Measurements from ENCODE around the gene CALM3. TPM values are rescaled to one million over a fixed set of nuclear protein-coding genes. Genes with fewer than 3 reads are reported as not detected.

The CALM3 gene
- total RNA-seq, 1 experiment from 2014 or later, result 103 TPM

DNA sequence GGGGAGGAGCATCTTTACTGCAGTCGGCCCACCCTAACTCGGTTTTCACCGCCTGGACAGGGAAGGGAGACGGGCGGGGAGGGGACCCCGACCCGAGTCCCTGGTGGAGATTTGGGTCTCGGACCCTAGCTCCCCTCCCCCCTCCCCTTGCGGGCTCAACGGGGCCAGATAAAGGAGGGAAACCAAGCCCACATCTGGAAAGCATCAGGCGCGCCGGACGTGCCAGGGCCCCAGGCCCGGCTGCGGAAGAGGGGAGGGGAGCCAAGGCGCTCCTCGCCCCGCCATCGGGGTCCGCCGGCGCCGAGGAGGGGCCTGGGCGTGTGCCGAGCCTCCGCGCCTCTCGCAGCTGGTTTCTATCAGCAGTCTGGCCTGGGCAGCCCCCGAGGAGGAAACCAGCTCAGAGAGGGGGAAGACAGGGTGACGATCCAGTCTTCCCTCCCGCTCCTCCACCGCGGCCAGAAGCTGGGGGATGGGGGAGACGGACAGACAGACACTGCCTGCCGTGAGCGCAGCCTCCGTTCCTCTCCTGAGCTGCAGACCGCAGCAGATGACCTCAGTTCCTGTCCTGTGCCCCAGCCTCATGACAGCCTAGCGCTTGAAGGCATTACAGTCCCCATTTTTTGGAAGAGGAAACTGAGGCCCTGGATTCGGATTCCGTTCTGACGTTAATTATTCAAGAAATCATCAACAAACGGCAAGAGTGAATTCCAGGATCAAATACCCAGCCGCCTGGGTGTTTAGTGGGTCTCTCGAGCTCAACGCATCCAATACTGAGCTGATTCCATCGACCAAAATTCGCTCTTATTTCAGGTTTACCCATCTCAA is 38.4 kb downstream of the CALM3 start:
- H3K9me3 ChIP-seq (ENCODE audit: low read length), result no peaks in the 10 kb centered on the region
- H3K9ac ChIP-seq (ENCODE audit: low read length), result no peak overlapping the region
- H3K79me2 ChIP-seq (ENCODE audit: low read length), result no peaks in the 10 kb centered on the region
- H3K36me3 ChIP-seq (ENCODE audit: insufficient read depth, low read length), result no peaks in the 10 kb centered on the region
- H3K9me2 ChIP-seq (replicated peaks; ENCODE audit: insufficient read depth, low read length), result no peaks in the 10 kb centered on the region
- peaks cover 34% of the 10 kb centered on the region for H3K4me1 ChIP-seq (ENCODE audit: low read length)
- peak overlapping the region; percentile 30; the same call in 1 of the 2 replicates for H3K4me3 ChIP-seq (ENCODE audit: low read length)
- H3K4me2 ChIP-seq (ENCODE audit: low read depth, low read length, poor library complexity, severe bottlenecking), result peak overlapping the region; percentile 53
- no peak for DNase-seq
- no peak overlapping the region for H2AFZ ChIP-seq (ENCODE audit: low read length)
- no peak overlapping the region for H3K27ac ChIP-seq (ENCODE audit: low read length)
- 0 out of 2 replicates have a peak, but pooled peaks cover 5% of the 10 kb centered on the region for H4K20me1 ChIP-seq (ENCODE audit: insufficient read depth, low read depth, low read length)
- 0 out of 2 replicates have a peak, but pooled peaks cover 3% of the 10 kb centered on the region for H3K27me3 ChIP-seq (ENCODE audit: low read length)

DNA sequence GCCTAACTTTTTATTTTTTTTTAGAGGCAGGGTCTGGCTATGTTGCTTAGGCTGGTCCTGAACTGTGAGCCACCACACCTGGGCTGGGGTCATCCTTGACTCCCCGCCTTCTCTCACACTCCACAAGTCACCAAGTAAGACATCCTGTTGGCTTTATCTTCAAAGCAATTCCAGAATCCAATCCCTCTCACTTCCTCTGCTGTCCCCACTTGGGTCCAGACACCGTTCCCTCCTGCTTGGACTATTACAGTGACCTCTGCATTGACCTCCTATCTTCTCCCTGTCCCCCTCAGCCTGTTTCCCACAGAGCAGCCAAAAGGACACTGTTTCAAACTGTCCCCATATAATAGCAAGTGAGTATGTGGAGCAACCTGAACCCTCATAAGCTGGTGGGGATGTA is 39.5 kb downstream of the CALM3 start:
- Histone ChIP-seq H2AFZ (ENCODE audit: low read length) (no peak overlapping the region), H3K4me2 (ENCODE audit: low read depth, low read length, poor library complexity, severe bottlenecking) (no peak overlapping the region), H3K4me1 (ENCODE audit: low read length) (peaks cover 27% of the 10 kb centered on the region), H3K27ac (ENCODE audit: low read length) (no peak overlapping the region), H3K9me2 (replicated peaks; ENCODE audit: insufficient read depth, low read length) (no peaks in the 10 kb centered on the region), H3K79me2 (ENCODE audit: low read length) (no peaks in the 10 kb centered on the region), H3K27me3 (ENCODE audit: low read length) (0 out of 2 replicates have a peak, but pooled peaks cover 3% of the 10 kb centered on the region), H3K9me3 (ENCODE audit: low read length) (no peaks in the 10 kb centered on the region), H4K20me1 (ENCODE audit: insufficient read depth, low read depth, low read length) (0 out of 2 replicates have a peak, but pooled peaks cover 5% of the 10 kb centered on the region), H3K36me3 (ENCODE audit: insufficient read depth, low read length) (no peaks in the 10 kb centered on the region), H3K9ac (ENCODE audit: low read length) (no peak overlapping the region), H3K4me3 (ENCODE audit: low read length) (no peak overlapping the region)
- no peak for DNase-seq

DNA sequence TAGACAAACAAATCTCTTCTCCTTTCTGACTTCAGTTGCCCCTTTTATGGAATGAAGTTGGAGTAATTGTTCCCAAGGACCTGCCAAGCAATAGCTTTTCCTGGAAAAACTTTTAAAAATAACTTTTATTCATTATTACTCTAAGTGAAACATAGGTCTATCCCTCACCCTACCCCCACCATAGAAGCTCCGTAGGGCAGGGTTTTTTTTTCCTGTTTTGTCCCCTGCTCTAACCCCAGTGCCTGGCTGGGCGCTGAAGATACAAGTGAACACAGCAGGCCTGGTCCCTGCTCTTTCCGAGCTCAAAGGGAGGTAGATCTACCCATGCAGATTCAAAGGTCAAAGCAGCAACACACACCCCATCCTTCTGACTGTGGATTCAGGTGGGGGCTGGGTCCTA is 43.6 kb downstream of the CALM3 start:
- Histone ChIP-seq H3K27me3 (ENCODE audit: low read length) (no peaks in the 10 kb centered on the region), H3K36me3 (ENCODE audit: insufficient read depth, low read length) (no peaks in the 10 kb centered on the region), H3K27ac (ENCODE audit: low read length) (no peak overlapping the region), H2AFZ (ENCODE audit: low read length) (no peak overlapping the region), H3K4me1 (ENCODE audit: low read length) (no peaks in the 10 kb centered on the region), H3K79me2 (ENCODE audit: low read length) (no peaks in the 10 kb centered on the region), H4K20me1 (ENCODE audit: insufficient read depth, low read depth, low read length) (0 out of 2 replicates have a peak, but pooled peaks cover under 1% of the 10 kb centered on the region), H3K9me2 (replicated peaks; ENCODE audit: insufficient read depth, low read length) (no peaks in the 10 kb centered on the region), H3K9ac (ENCODE audit: low read length) (no peak overlapping the region), H3K9me3 (ENCODE audit: low read length) (no peaks in the 10 kb centered on the region), H3K4me2 (ENCODE audit: low read depth, low read length, poor library complexity, severe bottlenecking) (no peak overlapping the region), H3K4me3 (ENCODE audit: low read length) (no peak overlapping the region)
- no peak for DNase-seq

DNA sequence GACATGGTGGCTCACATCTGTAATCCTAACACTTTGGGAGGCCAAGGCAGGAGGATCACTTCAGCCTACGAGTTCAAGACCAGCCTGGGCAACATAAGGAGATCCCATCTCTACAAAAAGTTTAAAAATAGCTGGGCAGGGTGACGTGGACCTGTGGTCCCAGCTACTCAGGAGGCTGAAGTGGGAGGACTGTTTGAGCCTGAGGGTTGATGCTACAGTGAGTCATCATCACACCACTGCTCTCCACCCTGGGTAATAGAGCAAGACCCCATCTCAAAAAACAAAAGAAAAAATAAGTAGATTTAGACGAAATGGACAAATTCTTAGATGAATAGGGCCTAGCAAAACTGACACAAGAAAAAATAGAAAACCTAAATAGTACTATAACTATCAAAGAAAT is 45.3 kb downstream of the CALM3 start:
- H3K9me2 ChIP-seq (replicated peaks; ENCODE audit: insufficient read depth, low read length), result no peaks in the 10 kb centered on the region
- no peak for DNase-seq

DNA sequence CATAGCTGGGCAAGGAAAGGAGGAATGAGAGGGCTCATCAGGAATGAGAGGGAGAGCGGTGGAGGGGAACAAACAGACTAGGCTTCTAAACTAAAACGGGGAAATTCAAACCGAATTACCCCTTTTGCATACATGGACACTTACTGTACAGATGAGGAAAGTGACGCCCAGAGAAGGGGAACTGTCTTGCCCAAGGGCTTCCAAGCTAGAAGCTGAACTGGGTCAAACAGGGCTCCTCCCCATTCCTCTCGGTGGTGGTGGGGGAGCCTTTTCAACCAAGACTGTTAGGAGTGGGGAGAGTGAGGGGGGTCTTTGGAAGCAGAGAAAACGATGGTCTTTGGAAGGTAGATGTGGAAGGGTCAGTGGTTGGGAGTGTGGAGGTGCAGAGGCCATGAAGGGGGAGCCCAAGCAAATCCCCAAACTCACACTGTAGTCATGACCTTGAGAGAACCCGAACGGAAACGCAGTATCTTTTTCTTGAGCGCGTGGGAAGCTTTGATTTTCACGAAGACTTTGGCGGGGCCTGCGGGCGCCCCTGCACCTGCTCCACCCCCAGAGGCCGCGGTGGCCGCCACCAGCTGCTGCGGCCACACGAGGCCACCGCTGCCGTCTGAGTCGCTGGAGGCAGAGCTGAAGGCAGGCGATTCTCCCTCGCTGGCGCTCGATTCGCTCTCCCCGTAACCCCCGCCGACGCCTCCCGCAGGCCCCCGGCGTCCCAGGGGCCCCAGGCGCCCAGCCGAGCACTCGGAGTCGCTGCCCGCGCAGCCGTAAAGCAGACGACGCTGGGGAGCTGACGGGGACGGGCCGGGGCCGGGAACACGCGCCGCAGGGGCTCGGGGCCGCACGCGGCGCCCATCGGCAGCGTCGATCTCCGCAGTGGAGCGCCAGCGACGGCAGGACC is 47.2 kb downstream of the CALM3 start:
- no peaks in the 10 kb centered on the region for H3K9me2 ChIP-seq (replicated peaks; ENCODE audit: insufficient read depth, low read length)
- H3K4me2 ChIP-seq (ENCODE audit: low read depth, low read length, poor library complexity, severe bottlenecking), result no peak overlapping the region
- no peaks in the 10 kb centered on the region for H3K9me3 ChIP-seq (ENCODE audit: low read length)
- no peak overlapping the region for H3K9ac ChIP-seq (ENCODE audit: low read length)
- no peaks in the 10 kb centered on the region for H3K36me3 ChIP-seq (ENCODE audit: insufficient read depth, low read length)
- no peaks in the 10 kb centered on the region for H3K4me1 ChIP-seq (ENCODE audit: low read length)
- no peak overlapping the region for H3K27ac ChIP-seq (ENCODE audit: low read length)
- H4K20me1 ChIP-seq (ENCODE audit: insufficient read depth, low read depth, low read length), result no peaks in the 10 kb centered on the region
- no peak for DNase-seq
- no peak overlapping the region for H3K4me3 ChIP-seq (ENCODE audit: low read length)
- no peaks in the 10 kb centered on the region for H3K27me3 ChIP-seq (ENCODE audit: low read length)
- no peak overlapping the region for H2AFZ ChIP-seq (ENCODE audit: low read length)
- no peaks in the 10 kb centered on the region for H3K79me2 ChIP-seq (ENCODE audit: low read length)

More for the DNA sequence above, 45.3 kb downstream of the CALM3 start:
- H3K36me3 ChIP-seq (ENCODE audit: insufficient read depth, low read length), result no peaks in the 10 kb centered on the region
- no peaks in the 10 kb centered on the region for H3K27me3 ChIP-seq (ENCODE audit: low read length)
- H4K20me1 ChIP-seq (ENCODE audit: insufficient read depth, low read depth, low read length), result no peaks in the 10 kb centered on the region
- no peak overlapping the region for H3K4me3 ChIP-seq (ENCODE audit: low read length)
- no peak overlapping the region for H3K27ac ChIP-seq (ENCODE audit: low read length)
- no peaks in the 10 kb centered on the region for H3K9me3 ChIP-seq (ENCODE audit: low read length)
- no peaks in the 10 kb centered on the region for H3K79me2 ChIP-seq (ENCODE audit: low read length)
- no peak overlapping the region for H3K9ac ChIP-seq (ENCODE audit: low read length)
- no peaks in the 10 kb centered on the region for H3K4me1 ChIP-seq (ENCODE audit: low read length)
- no peak overlapping the region for H2AFZ ChIP-seq (ENCODE audit: low read length)
- H3K4me2 ChIP-seq (ENCODE audit: low read depth, low read length, poor library complexity, severe bottlenecking), result no peak overlapping the region

DNA sequence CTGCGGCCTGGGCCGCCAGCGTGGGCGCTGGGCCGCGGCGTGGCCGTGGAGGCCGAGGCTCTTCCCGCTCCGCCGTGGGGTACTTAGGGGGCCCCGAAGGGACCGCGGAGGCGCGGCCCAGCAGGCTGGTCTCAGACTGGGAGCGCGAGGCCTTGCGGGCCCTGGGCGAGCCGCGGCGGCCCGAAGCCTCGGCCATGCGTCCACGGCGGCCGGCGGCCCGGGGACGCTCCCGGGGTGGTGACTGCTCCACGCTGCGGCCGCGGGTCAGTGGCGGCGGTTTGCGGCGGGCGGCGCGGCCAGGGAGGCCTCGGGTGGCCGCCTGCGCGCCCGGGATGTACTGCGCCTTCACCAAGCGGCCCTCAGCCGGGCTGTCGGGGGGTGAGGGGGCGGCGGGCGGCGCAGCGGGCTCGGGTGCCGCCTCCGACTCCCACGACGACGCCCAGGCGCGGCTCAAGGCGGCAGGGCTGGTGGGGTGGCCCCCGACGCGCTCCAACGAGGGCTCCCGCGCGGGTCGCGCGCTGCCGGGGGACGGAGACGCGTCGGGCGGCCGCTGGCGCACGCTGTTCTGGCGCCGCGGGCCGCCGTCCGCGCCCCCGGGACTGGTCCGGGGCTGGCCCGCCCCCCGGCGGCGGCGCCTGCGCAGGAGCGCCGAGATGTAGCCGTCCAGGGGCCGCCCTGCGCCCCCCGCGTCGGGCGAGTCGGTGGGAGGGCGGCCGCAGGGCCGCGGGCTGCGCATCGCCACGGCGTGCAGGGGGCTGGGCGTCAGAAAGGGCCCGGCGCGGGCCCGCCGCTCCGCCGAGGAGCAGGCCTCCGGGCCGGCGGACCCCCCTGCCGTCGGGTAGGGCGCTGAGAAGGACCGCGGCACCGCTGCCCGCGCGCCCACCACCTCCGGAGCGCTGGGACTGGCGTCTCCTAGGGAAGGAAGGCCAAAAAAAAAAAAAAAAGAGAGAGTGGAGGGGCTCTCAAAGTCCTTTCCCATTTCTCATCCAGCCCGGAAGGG is 48.1 kb downstream of the CALM3 start:
- H3K9ac ChIP-seq (ENCODE audit: low read length), result no peak overlapping the region
- H3K4me1 ChIP-seq (ENCODE audit: low read length), result no peaks in the 10 kb centered on the region
- H3K9me3 ChIP-seq (ENCODE audit: low read length), result no peaks in the 10 kb centered on the region
- no peak overlapping the region for H3K4me3 ChIP-seq (ENCODE audit: low read length)
- no peak overlapping the region for H2AFZ ChIP-seq (ENCODE audit: low read length)
- H4K20me1 ChIP-seq (ENCODE audit: insufficient read depth, low read depth, low read length), result no peaks in the 10 kb centered on the region
- H3K27me3 ChIP-seq (ENCODE audit: low read length), result no peaks in the 10 kb centered on the region
- H3K4me2 ChIP-seq (ENCODE audit: low read depth, low read length, poor library complexity, severe bottlenecking), result no peak overlapping the region
- H3K36me3 ChIP-seq (ENCODE audit: insufficient read depth, low read length), result no peaks in the 10 kb centered on the region
- H3K27ac ChIP-seq (ENCODE audit: low read length), result no peak overlapping the region
- no peak for DNase-seq
- no peaks in the 10 kb centered on the region for H3K9me2 ChIP-seq (replicated peaks; ENCODE audit: insufficient read depth, low read length)
- no peaks in the 10 kb centered on the region for H3K79me2 ChIP-seq (ENCODE audit: low read length)

DNA sequence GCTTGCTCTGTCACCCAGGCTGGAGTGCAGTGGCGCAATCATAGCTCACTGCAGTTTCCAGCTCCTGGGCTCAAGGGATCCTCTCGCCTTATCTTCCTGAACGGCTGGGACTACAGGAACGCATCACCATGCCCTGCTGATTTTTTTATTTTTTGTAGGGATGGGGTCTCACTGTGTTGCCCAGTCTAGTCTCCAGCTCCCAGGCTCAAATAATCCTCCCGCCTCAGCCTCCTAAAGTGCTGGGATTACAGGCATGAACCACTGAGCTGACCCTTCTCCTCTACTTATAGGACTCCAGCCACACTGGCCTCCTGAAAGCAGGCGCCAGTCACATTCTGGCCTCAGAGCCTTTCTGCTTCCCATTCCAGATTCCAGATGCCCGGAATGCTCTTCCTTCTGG is 49.3 kb downstream of the CALM3 start:
- Histone ChIP-seq H3K36me3 (ENCODE audit: insufficient read depth, low read length) (no peaks in the 10 kb centered on the region), H3K27ac (ENCODE audit: low read length) (no peak overlapping the region), H3K4me2 (ENCODE audit: low read depth, low read length, poor library complexity, severe bottlenecking) (no peak overlapping the region), H3K4me1 (ENCODE audit: low read length) (no peaks in the 10 kb centered on the region), H3K79me2 (ENCODE audit: low read length) (no peaks in the 10 kb centered on the region), H3K9me3 (ENCODE audit: low read length) (no peaks in the 10 kb centered on the region), H2AFZ (ENCODE audit: low read length) (no peak overlapping the region), H3K4me3 (ENCODE audit: low read length) (no peak overlapping the region), H4K20me1 (ENCODE audit: insufficient read depth, low read depth, low read length) (no peaks in the 10 kb centered on the region), H3K9me2 (replicated peaks; ENCODE audit: insufficient read depth, low read length) (no peaks in the 10 kb centered on the region), H3K27me3 (ENCODE audit: low read length) (no peaks in the 10 kb centered on the region), H3K9ac (ENCODE audit: low read length) (no peak overlapping the region)
- no peak for DNase-seq

Data from Karpas-422 (cell line).